A673 (cell line): ENCODE results near the gene THADA.

Experiments
- EZH2 ChIP-seq: fragments of 200-600 bp; sonication (generic); IDR thresholded peaks from 2 replicates; pipeline ENCODE4 v1.6.1; 2017; ENCODE audit warnings: borderline replicate concordance, low read depth, mild to moderate bottlenecking, mixed read lengths, antibody characterized with exemption, low read length; ENCODE audit not compliant: poor library complexity, severe bottlenecking
- TF ChIP-seq, protein P1 (sequence below): fragments of 300-800, 200-600 bp; sonication (generic); conservative IDR thresholded peaks from 2 replicates; pipeline ENCODE4 v1.5.1; 2017; ENCODE audit warnings: low read depth, mild to moderate bottlenecking, antibody characterized with exemption, low read length, moderate library complexity, mixed read lengths

DNA sequence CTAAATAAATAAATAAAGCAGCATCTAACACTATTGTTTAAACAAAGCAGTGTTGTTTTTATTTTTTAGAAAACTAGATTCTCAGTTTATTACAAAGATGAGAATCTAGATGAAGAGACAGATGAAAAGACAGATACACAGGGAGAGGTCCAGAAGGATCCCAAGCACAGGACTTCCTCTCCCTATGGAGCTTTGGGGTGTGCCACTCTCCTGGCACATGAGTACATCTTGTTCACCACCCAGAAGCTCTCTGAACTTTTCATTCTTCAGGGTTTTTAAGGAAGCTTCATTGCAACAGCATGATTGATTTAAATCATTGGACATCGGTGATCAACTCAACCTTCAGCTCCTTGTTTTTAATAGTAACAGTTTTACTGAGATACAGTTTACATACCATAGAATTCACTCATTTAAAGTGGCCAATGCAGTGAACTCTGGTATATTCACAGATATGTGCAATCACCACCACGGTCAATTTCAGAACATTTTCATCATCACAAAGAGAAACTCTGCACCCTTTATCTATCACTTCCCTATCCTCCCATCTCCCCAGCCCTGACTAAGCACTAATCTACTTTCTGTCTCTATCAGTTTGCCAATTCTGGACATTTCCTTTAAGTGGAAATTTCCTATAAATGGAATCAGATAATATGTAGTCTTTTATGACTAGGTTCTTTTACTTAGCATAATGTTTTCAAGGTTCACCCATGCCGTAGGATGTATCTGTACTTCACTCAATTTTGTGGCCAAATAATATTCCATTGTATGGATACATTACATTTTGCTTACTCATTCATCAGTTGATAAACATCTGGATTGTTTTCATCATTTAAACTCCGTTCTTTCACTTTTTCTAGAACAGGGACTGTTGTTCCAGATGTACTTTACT lies 307.2 kb downstream of the THADA start:
- TF ChIP-seq, protein P1, sequence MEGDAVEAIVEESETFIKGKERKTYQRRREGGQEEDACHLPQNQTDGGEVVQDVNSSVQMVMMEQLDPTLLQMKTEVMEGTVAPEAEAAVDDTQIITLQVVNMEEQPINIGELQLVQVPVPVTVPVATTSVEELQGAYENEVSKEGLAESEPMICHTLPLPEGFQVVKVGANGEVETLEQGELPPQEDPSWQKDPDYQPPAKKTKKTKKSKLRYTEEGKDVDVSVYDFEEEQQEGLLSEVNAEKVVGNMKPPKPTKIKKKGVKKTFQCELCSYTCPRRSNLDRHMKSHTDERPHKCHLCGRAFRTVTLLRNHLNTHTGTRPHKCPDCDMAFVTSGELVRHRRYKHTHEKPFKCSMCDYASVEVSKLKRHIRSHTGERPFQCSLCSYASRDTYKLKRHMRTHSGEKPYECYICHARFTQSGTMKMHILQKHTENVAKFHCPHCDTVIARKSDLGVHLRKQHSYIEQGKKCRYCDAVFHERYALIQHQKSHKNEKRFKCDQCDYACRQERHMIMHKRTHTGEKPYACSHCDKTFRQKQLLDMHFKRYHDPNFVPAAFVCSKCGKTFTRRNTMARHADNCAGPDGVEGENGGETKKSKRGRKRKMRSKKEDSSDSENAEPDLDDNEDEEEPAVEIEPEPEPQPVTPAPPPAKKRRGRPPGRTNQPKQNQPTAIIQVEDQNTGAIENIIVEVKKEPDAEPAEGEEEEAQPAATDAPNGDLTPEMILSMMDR, result no peak
- TF ChIP-seq EZH2, result no peak
